Activated CD8-positive, alpha-beta T cell treated with anti-CD3 and anti-CD28 coated beads, Interleukin-2, amount 10 ng/mL, durations not matched to agents 7 days and 5 days (primary cell): ENCODE data around the gene CRIP1. TPM values are rescaled to one million over a fixed set of nuclear protein-coding genes. Genes with fewer than 3 reads are reported as not detected.
A peak's percentile ranks its signal among the peaks of the same experiment; 100 is the strongest.

Experiments
- ATAC-seq: fragments of 150-1000 bp; cut with Tn5 transposase; one replicate; pipeline ENCODE4 v1.10.0; 2021; ENCODE audit warnings: moderate library complexity
- CTCF ChIA-PET: fragments of 350-600 bp; sonication (Branson Sonifier 250); formaldehyde crosslinking; loops from one replicate; lab custom pipeline; 2021; ENCODE audit warnings: antibody characterized with exemption; lab: Charles Lee
- POLR2A ChIA-PET: fragments of 350-600 bp; sonication (Branson Sonifier 250); formaldehyde crosslinking; loops from one replicate; lab custom pipeline; 2021; ENCODE audit warnings: antibody characterized with exemption; lab: Charles Lee
- DNase-seq: peaks from one replicate; pipeline ENCODE4 v3.0.0-alpha.2; 2020
- H3K27ac Mint-ChIP-seq: one replicate; pipeline ENCODE4 v1.8.0; 2021; ENCODE audit warnings: mild to moderate bottlenecking, mixed read lengths
- H3K27me3 Mint-ChIP-seq: one replicate; pipeline ENCODE4 v1.8.0; 2021; ENCODE audit warnings: low read depth, mixed read lengths
- H3K36me3 Mint-ChIP-seq: one replicate; pipeline ENCODE4 v1.8.0; 2021; ENCODE audit warnings: low read depth, mixed read lengths
- H3K4me1 Mint-ChIP-seq: one replicate; pipeline ENCODE4 v1.8.0; 2021; ENCODE audit warnings: low read depth, mixed read lengths
- H3K4me3 Mint-ChIP-seq: one replicate; pipeline ENCODE4 v1.8.0; 2021; ENCODE audit warnings: mild to moderate bottlenecking, mixed read lengths
- H3K9me3 Mint-ChIP-seq: one replicate; pipeline ENCODE4 v1.8.0; 2022; ENCODE audit warnings: mixed read lengths; ENCODE audit not compliant: insufficient read depth
- total RNA-seq, 2 experiments: library from RNA; stranded (reverse); gene quantifications; one replicate each; pipeline ENCODE4 v1.2.3, GENCODE V29; 2021

Gene CRIP1
- total RNA-seq, 2 experiments from 2014 or later, result 587 to 613 TPM

- peaks cover 3% of the 10 kb centered on the region for H3K36me3 Mint-ChIP-seq
- H3K4me3 Mint-ChIP-seq, result peak overlapping the region; percentile 45
- no peaks in the 10 kb centered on the region for H3K9me3 Mint-ChIP-seq
- peak; percentile 76 for ATAC-seq
- ChIA-PET POLR2A (interaction anchor here (0.9 kb wide), 1 partner anchor 16 kb away, joined by 4 read pairs; no protein-coding TSS in a partner anchor), CTCF (no interaction called here)
- H3K4me1 Mint-ChIP-seq, result peaks cover 11% of the 10 kb centered on the region
- H3K27ac Mint-ChIP-seq, result no peak overlapping the region
- peaks cover 13% of the 10 kb centered on the region for H3K27me3 Mint-ChIP-seq
- peak; percentile 82 for DNase-seq
Observed at GRCh38 chr14:105473677-105474482, 12.8 kb upstream of the CRIP1 start.

DNA sequence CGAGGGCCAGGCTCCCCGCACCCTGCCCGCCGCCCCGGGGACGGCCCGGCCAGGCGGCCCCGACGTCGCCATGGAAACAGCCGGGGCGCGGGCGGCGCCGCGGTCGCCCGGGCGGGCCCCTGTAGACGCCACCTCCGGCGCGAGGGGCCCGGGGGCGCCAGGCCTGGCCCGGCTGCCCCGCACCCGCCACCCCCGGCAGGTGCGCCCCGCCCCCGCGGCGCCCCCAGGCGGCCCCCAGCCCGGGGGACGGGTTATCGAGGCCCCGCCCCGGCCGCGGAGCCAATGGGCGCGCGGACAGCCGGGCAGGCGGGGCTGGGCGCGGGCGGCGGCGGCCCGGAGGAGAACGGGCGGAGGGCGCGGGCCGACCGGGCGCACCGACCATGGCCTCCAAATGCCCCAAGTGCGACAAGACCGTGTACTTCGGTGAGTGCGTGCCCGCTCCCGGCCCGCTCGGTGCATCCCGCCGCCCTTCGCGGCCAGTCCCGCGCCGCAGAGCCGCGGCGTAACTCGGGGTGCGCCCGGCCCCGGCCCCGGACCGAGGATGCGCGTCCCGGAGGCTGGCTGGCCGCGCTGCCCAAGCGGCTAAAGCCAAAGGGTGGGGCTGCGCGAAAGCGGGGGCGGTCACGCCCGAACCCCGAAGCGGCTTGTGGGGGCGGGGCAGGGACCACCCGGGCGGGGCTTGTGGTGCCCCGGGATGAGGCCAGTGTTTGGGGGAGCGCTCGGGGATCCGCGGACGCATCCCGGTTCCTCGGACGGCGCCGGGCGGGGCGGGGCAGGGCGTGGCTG, 12.0 kb upstream of the CRIP1 start, which contains the start of gene CRIP2:
Gene CRIP2, plus strand, starts transcription at position 339 of the 786 bp plus-strand sequence. Its CDS starts 42 bp downstream, at position 381.
- H3K36me3 Mint-ChIP-seq, result peaks cover 3% of the 10 kb centered on the region
- no peak within 1 kb of the TSS for H3K27ac Mint-ChIP-seq
- ATAC-seq (peak; percentile 60), DNase-seq (no peak)
- H3K9me3 Mint-ChIP-seq, result no peaks in the 10 kb centered on the region
- H3K4me3 Mint-ChIP-seq, result peak within 1 kb of the TSS; percentile 45
- peaks cover 19% of the 10 kb centered on the region for H3K27me3 Mint-ChIP-seq
- ChIA-PET CTCF (no interaction called here), POLR2A (no interaction called here)
- H3K4me1 Mint-ChIP-seq, result peaks cover 12% of the 10 kb centered on the region

- Mint-ChIP-seq H3K36me3 (peaks cover 3% of the 10 kb centered on the region), H3K27me3 (peaks cover 26% of the 10 kb centered on the region), H3K4me1 (peaks cover 18% of the 10 kb centered on the region), H3K27ac (no peak overlapping the region), H3K9me3 (no peaks in the 10 kb centered on the region), H3K4me3 (no peak overlapping the region)
- ChIA-PET POLR2A (interaction anchor here (1.4 kb wide), 1 partner anchor 15 kb away, joined by 3 read pairs; no protein-coding TSS in a partner anchor), CTCF (no interaction called here)
- no peak for ATAC-seq
- no peak for DNase-seq
Observed at GRCh38 chr14:105475269-105476096, 11.2 kb upstream of the CRIP1 start.

- H3K36me3 Mint-ChIP-seq, result peaks cover 3% of the 10 kb centered on the region
- ChIA-PET POLR2A (interaction anchor here (1.4 kb wide), 1 partner anchor 14 kb away, joined by 3 read pairs; no protein-coding TSS in a partner anchor), CTCF (interaction anchor here (2.1 kb wide), 1 partner anchor 13 kb away, joined by 7 read pairs; no protein-coding TSS in a partner anchor)
- no peak overlapping the region for H3K27ac Mint-ChIP-seq
- H3K9me3 Mint-ChIP-seq, result no peaks in the 10 kb centered on the region
- H3K4me3 Mint-ChIP-seq, result no peak overlapping the region
- H3K4me1 Mint-ChIP-seq, result peaks cover 26% of the 10 kb centered on the region
- peaks cover 26% of the 10 kb centered on the region for H3K27me3 Mint-ChIP-seq
- ATAC-seq (no peak), DNase-seq (no peak)
Observed at GRCh38 chr14:105476097-105476830, 10.4 kb upstream of the CRIP1 start.

DNA sequence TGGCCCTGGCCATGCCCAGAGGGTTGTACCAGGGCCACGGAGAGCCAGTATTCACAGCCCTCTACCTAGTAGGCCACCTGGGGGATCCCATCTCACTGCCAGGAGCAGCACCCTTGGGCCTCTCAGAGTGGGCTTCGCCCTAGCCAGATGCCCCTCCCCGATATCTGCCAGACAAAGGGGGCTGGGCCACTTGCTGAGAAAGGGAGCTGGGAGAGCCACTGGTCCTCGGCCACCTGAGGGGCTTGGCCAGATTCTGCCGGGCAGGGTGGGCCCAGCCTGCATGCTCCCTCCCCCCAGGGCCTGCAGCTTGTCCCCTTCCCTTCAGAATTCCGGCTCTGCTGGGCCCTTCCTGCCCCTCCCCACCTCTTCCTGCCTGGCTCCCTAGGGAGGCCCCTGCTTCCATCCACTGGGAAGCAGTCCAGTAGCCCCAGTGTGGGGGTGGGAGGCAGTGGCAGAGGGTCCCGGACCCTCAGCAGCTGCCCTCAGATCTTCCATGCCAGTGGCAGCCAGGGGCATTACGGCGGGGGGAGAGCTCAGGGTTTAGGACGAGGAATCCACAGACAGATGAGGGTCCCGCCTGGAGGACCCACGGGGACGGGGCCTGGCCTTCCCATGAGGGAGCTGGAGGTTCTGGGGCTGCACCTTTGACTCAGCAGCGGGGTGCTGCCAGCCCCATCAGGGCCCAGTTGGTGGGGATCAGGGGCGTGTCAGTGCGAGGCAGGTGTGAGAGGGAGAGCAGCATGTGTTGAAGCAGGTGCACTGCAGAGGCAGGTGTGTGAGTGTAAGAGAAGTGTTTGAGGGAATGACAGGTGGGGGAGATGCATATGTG, 9.6 kb upstream of the CRIP1 start:
- Mint-ChIP-seq H3K27me3 (peaks cover 26% of the 10 kb centered on the region), H3K4me3 (no peak overlapping the region), H3K27ac (no peak overlapping the region), H3K9me3 (no peaks in the 10 kb centered on the region), H3K4me1 (peaks cover 32% of the 10 kb centered on the region), H3K36me3 (peaks cover 3% of the 10 kb centered on the region)
- DNase-seq (no peak), ATAC-seq (no peak)
- ChIA-PET POLR2A (interaction anchor here (0.8 to 1.4 kb wide), 2 partner anchors 13 kb away, joined by 3 to 4 read pairs; no protein-coding TSS in a partner anchor), CTCF (interaction anchor here (0.7 to 2.1 kb wide), 2 partner anchors 13 to 83 kb away, joined by 3 to 7 read pairs; no protein-coding TSS in a partner anchor)

DNA sequence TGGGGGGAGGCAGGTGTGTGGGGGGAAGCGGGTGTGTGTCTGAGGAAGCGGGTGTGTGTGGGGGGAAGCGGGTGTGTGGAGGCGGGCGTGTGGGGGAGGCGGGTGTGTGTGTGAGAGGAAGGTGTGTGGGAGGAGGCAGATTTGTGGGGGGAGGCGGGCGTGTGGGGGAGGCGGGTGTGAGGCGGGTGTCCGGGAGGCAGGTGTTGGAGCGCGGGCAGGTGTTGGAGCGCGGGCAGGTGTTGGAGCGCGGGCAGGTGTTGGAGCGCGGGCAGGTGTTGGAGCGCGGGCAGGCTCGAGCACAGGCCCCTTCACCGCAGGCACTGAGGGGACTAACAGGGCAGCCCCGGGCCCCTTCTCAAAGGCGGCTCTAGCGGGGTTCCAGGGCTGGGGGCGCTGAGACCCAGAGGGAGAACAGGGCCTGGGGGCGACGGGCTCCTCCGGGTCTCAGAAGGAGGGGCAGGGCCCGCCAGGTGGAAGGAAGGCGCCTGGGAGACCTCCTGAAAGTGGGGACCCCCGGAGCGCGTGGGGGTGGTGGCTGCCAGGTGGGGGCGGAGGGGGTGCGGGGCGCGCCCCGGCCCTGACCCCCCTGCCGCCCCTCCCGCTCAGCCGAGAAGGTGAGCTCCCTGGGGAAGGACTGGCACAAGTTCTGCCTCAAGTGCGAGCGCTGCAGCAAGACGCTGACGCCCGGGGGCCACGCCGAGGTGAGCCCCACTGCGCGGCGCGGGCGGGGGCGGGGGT, 8.9 kb upstream of the CRIP1 start:
- no peak for DNase-seq
- Mint-ChIP-seq H3K27me3 (peaks cover 26% of the 10 kb centered on the region), H3K27ac (no peak overlapping the region), H3K4me3 (no peak overlapping the region), H3K4me1 (peaks cover 39% of the 10 kb centered on the region), H3K9me3 (no peaks in the 10 kb centered on the region), H3K36me3 (peaks cover 3% of the 10 kb centered on the region)
- ATAC-seq, result no peak
- ChIA-PET POLR2A (no interaction called here), CTCF (interaction anchor here (2.1 kb wide), 1 partner anchor 12 kb away, joined by 7 read pairs; no protein-coding TSS in a partner anchor)

- no peak for ATAC-seq
- H3K27me3 Mint-ChIP-seq, result peaks cover 26% of the 10 kb centered on the region
- CTCF ChIA-PET, result no interaction called here
Observed at GRCh38 chr14:105478398-105479251, 8.1 kb upstream of the CRIP1 start.

GRCh38 chr14:105479431-105480158, 7.1 kb upstream of the CRIP1 start:
- ATAC-seq, result no peak
- H3K4me3 Mint-ChIP-seq, result no peak overlapping the region
- no peak for DNase-seq
- H3K27me3 Mint-ChIP-seq, result peaks cover 26% of the 10 kb centered on the region
- H3K9me3 Mint-ChIP-seq, result no peaks in the 10 kb centered on the region
- peaks cover 3% of the 10 kb centered on the region for H3K36me3 Mint-ChIP-seq
- H3K4me1 Mint-ChIP-seq, result peaks cover 37% of the 10 kb centered on the region
- CTCF ChIA-PET, result interaction anchor here (2.9 kb wide), 1 partner anchor 11 kb away, joined by 132 read pairs; the partner anchor contains the start of gene TEDC1
- POLR2A ChIA-PET, result no interaction called here
- H3K27ac Mint-ChIP-seq, result peak overlapping the region; percentile 49

More at GRCh38 chr14:105478398-105479251, 8.1 kb upstream of the CRIP1 start:
- no peak overlapping the region for H3K27ac Mint-ChIP-seq
- H3K36me3 Mint-ChIP-seq, result peaks cover 3% of the 10 kb centered on the region
- H3K9me3 Mint-ChIP-seq, result no peaks in the 10 kb centered on the region
- DNase-seq, result no peak
- POLR2A ChIA-PET, result no interaction called here
- no peak overlapping the region for H3K4me3 Mint-ChIP-seq
- H3K4me1 Mint-ChIP-seq, result peaks cover 35% of the 10 kb centered on the region
